GM21529 (cell line): ENCODE data around the gene CYYR1.

ENCODE experiments used
- ATAC-seq: cut with Tn5 transposase; IDR thresholded peaks from one replicate; pipeline ENCODE4 v1.9.1; 2021; ENCODE audit not compliant: unreplicated experiment

CYYR1 gene

GRCh38 chr21:26554365-26554764 lies 18.7 kb downstream of the CYYR1 start:
- no peak for ATAC-seq

DNA sequence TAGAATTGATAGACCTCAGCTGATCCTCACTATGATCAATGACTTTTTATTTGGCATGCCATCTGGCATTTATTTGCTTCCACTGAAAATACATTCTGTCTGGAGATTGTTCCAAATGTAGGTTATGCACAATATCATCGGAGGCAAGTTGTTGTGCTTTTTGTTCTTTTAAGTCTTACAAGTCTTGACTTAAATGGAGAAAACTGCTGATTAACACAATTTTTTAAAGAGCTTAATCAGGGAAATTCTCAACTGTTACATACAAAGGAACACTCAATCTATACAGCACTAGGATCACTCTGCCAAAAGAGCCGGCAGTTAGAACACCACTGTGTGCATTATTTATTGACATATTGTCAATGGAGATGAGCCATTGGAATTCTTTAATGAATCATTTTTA lies 19.2 kb downstream of the CYYR1 start:
- no peak for ATAC-seq

DNA sequence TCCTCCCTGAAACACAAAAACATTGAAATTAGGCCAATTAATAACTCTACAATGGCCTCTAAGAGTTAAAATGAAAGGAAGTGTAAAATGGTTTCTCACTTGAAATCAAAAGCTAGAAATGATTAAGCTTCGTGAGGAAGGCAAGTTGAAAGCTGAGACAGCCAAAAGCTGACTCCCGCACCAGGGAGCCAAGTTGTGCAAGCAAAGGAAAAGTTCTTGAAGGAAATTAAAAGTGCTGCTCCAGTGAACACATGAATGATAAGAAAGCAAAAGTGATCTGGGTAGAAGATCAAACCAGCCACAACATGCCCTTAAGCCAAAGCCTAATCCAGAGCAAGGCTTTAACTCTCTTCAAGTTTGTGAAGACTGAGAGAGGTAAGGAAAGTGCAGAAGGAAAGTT lies 22.8 kb downstream of the CYYR1 start:
- ATAC-seq = no peak

- no peak for ATAC-seq
Observed at GRCh38 chr21:26546446-26547097, 26.5 kb downstream of the CYYR1 start.

GRCh38 chr21:26544201-26544775 lies 28.8 kb downstream of the CYYR1 start:
- ATAC-seq = no peak

DNA sequence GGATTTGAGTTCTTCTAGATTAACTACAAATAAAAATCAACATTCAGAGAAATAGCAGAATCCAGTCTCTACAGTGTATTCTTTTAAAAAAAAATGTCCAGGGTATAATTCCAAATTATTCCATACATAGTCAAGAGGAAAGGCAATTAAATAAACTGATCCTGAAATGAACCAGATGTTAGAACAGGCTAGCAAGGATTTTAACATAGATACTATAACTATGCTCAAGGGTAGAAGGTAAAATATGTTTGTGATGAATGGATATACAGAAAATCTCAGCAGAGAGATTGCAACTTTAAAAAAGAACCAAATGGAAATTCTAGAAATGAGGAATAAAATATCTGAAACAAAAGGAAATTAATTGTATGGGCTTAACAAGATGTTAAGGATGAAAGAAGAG lies 32.4 kb downstream of the CYYR1 start:
- ATAC-seq = no peak

GRCh38 chr21:26539566-26539965 lies 33.5 kb downstream of the CYYR1 start:
- ATAC-seq = no peak

DNA sequence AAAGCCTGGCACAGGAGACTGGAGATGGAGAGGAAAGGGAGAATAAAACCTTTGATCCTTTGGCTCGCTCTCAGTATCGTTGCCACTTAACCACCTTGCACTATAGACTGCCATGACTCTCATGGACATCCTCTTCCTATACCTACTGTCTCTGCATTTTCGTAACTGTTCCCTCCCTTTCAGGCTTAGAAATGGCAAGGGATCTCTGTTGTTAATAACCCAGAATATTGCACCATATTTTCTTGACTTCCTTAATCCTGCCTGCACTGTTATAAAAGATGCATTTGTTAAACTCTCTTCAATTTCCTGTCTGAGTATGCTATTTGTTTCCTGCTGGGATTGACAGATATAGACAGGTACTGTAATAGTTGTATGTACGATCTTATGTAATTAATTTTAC lies 38.6 kb downstream of the CYYR1 start:
- ATAC-seq = no peak

- no peak for ATAC-seq
Observed at GRCh38 chr21:26532208-26532607, 40.9 kb downstream of the CYYR1 start.

GRCh38 chr21:26529526-26529925 lies 43.6 kb downstream of the CYYR1 start:
- no peak for ATAC-seq

GRCh38 chr21:26528882-26529281 lies 44.2 kb downstream of the CYYR1 start:
- no peak for ATAC-seq

DNA sequence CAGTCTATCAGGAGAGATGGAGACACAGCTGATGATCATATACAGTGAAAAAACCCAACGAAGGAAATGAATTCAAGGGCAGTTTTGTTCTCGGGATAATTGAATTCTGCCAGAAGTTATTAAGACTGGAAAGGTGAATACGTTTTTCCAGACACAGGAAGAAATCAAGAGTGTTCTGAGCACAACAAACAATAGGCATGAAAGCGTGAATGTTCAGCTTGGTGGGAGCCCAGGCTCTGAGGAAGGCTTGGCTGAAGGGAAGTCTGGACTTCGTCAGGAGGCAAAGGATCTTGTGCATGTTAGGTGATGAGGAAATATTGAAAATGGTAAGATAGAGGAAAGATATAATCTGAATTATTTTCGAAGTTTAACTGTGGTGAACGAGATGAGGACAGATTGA lies 50.4 kb downstream of the CYYR1 start:
- ATAC-seq = no peak

GRCh38 chr21:26519142-26519541 lies 53.9 kb downstream of the CYYR1 start:
- ATAC-seq = no peak

DNA sequence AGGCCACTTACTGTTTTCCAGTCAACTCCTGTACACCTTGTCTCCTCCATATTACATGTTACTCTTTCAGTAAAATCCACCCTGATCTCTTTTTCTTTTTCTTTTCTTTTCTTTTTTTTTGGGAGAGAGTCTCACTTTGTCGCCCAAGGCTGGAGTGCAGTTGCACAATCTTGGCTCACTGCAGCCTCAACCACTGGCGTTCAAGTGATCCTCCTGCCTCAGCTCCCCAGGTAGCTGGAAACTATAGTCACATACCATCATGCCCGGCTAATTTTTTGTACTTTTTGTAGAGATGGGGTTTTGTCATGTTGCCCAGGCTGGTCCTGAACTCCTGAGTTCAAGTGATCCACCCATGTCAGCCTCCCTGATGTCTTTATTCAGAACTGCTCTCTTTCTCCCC lies 57.8 kb downstream of the CYYR1 start:
- ATAC-seq = no peak

DNA sequence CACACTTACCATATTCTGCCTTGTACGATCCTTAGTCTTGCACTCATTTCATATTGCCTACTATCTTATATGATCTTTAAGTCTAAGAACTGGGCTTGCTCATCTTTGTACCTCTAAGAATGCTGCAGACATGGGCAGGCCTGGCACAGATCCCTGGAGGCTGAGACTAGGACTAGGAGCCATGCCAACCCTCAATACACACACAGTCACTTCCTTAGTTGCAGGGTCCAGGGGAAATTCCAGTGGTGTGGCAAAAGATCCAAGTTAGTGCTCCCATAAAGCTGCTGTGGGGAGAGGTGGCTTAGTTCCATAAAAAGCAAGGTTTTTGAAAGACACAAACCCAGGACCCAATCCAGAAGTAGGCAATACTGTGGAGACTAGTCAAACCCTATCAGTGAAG lies 59.9 kb downstream of the CYYR1 start:
- no peak for ATAC-seq

GRCh38 chr21:26512664-26513063 lies 60.4 kb downstream of the CYYR1 start:
- ATAC-seq = no peak

- ATAC-seq = no peak
Observed at GRCh38 chr21:26508903-26509302, 64.2 kb downstream of the CYYR1 start.

- no peak for ATAC-seq
Observed at GRCh38 chr21:26506956-26507355, 66.1 kb downstream of the CYYR1 start.

DNA sequence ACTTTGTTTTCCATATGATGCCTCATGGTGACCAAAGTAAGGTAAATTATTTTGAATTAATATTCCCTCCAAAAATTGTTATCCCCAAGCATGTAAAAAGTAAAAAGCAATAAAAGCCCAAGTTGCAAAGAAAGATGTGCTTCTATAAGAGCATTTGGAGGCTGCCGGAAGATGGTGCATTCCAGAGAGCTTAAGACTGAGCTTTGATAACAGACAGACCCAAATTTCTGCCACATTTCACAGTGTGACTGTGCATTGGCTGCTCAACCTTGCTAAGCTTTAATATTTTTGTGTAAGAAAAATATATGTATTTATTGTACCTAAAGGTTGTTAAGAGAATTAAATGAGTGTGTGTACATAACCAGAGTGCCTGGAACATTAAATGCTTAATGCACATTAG lies 67.9 kb downstream of the CYYR1 start:
- ATAC-seq = no peak

DNA sequence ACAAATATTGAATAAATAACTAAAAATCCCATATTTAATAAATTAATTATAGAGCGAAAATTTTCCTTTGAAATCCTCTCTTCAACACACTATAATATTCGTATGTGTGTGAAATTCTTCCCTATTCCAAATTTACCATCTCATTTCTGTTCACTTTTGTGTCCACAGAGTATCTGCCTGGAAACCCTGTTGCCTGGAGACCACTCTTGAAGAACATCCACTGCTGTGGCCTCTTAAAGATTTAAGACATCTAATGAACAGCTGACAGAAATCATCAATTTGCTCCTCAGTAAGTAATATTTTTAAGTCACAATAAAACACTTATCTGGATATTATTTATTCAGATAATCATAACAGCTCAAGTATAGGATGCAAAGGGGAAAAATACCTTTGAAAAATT lies 69.7 kb downstream of the CYYR1 start:
- no peak for ATAC-seq

DNA sequence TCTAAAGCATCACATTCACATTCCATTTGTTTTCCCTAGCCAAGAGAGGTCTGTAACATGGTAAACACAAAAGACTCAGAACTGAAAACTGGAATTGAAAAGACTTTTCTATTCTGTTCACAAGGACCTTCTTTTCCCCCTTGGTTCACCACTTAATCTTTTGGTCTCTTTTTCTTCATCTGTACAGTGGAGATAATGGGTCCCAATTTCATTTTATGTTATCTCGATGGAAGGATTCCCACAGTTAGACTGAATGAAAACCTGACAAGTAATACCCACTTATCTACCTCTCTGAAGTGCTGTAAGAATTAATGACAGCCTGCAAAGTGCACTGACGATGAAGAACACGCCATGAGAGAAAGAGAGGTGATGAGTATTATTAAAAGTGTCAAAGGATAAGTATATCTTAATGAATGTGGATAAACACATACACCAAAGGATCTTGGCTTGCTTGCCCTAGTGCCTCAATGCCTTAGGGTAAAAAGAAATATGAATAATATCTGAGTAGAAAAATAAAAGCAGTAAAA lies 71.5 kb downstream of the CYYR1 start:
- ATAC-seq = no peak

GRCh38 chr21:26499495-26499894 lies 73.6 kb downstream of the CYYR1 start:
- ATAC-seq = no peak

DNA sequence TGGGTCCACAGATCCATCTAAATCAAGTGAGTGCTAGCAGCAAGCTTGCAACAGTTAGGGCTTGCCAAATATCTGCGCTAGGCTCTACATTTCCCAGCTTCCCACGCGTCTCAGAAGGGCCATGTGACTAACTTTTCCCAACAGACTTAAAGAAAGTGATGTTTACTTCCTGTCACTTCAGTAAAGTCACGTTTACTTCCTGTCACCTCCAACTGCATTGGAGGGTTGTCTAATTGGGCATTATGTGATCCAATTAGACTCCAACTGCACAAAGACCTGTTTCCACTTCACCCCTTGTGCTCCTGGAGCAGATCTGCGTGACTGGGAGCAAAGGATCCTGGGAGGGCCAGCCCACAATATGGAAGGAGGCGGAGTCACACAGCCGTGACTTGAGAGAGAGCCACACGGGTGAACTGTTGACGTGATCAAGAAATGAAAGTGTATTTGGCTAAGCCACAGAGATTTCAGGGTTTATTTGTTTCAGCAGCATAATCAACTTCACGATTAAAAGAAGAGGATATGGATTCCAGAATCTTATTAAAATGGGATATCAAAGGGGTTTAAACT lies 77.7 kb downstream of the CYYR1 start:
- ATAC-seq = no peak
